ENCODE results near the gene LIF.

DNA sequence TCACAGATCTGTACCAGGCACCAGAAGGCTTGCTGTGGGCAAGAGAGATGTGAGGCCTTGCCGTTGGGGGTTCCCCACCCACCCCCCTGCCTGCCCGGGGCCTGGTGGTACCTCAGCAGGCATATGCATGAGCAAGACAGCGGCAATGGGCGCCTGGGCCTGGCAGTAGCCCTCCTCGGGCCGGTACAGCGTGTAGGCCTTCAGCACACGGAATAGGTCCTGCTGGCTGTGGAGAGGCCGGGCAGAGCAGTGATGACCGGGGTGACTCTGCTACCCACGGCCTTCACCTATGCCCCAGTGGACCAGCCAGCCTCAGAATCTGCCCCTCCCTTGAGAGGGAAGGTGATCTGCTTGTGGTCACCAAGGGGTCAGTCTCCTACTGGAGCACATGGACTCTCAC lies 48.3 kb upstream of the LIF start:
- TF ChIP-seq RFX5 (IDR thresholded peaks at IDR 0.05; ENCODE audit: low read depth, low read length), result no peak
- no peak for TF ChIP-seq BHLHE40 (IDR thresholded peaks at IDR 0.05; ENCODE audit: low read depth, low read length)
- no peak for TF ChIP-seq POLR2A (IDR thresholded peaks at IDR 0.05; ENCODE audit: low read depth, low read length)
- no peak for TF ChIP-seq CTCF (conservative IDR thresholded peaks at IDR 0.05; ENCODE audit: low read depth, low read length)
- TF ChIP-seq MXI1 (IDR thresholded peaks at IDR 0.05; ENCODE audit: borderline replicate concordance, low read depth, low read length), result no peak
